DND-41 (cell line): ENCODE measurements around the gene ALDH3B1.

ENCODE experiments used
- ATAC-seq: fragments of 200-7000 bp; cut with Tn5 transposase; 3 replicates; pipeline ENCODE4 v1.9.1; 2021; ENCODE audit warnings: low read depth; ENCODE audit not compliant: insufficient read depth
- DNase-seq: peaks from one replicate; pipeline ENCODE4 v3.0.0-alpha.2; 2020
- H2AFZ ChIP-seq: 2 replicates; pipeline ENCODE4 v1.6.0; 2012; ENCODE audit warnings: low read depth, low read length
- H3K27ac ChIP-seq: 2 replicates; pipeline ENCODE4 v1.5.1; 2012; ENCODE audit warnings: low read length, inconsistent platforms
- H3K27me3 ChIP-seq: fragments of 200-600 bp; sonication (generic); 2 replicates; pipeline ENCODE4 v1.6.0; 2012; ENCODE audit warnings: low read length, mild to moderate bottlenecking, inconsistent platforms; ENCODE audit not compliant: insufficient read depth, poor library complexity
- H3K36me3 ChIP-seq: 2 replicates; pipeline ENCODE4 v1.5.1; 2012; ENCODE audit warnings: low read length, inconsistent platforms; ENCODE audit not compliant: insufficient read depth
- H3K4me1 ChIP-seq: 2 replicates; pipeline ENCODE4 v1.5.1; 2012; ENCODE audit warnings: mild to moderate bottlenecking, low read length; ENCODE audit not compliant: insufficient read depth
- H3K4me2 ChIP-seq: 2 replicates; pipeline ENCODE4 v1.6.0; 2012; ENCODE audit warnings: mild to moderate bottlenecking, moderate library complexity, low read length, inconsistent platforms; ENCODE audit not compliant: insufficient read depth
- H3K4me3 ChIP-seq, 2 experiments: fragments of 200-600 bp in 1 of 2; shearing (Covaris generic) in 1 of 2; 2 replicates each; pipeline ENCODE4 v1.5.1; 2012 to 2016; ENCODE audit warnings: inconsistent platforms in 2 of 2, low read length in 2 of 2, mild to moderate bottlenecking in 2 of 2, low read depth in 1 of 2, moderate library complexity in 1 of 2
- H3K79me2 ChIP-seq: 2 replicates; pipeline ENCODE4 v1.6.0; 2012; ENCODE audit warnings: low read length, inconsistent platforms; ENCODE audit not compliant: insufficient read depth
- H3K9ac ChIP-seq: 2 replicates; pipeline ENCODE4 v1.6.0; 2012; ENCODE audit warnings: low read depth, mild to moderate bottlenecking, inconsistent platforms, low read length, moderate library complexity
- H3K9me3 ChIP-seq: 2 replicates; pipeline ENCODE4 v1.5.1; 2012; ENCODE audit warnings: low read length, moderate library complexity, mild to moderate bottlenecking, inconsistent platforms; ENCODE audit not compliant: insufficient read depth, severe bottlenecking
- H4K20me1 ChIP-seq: 2 replicates; pipeline ENCODE4 v1.6.0; 2012; ENCODE audit warnings: low read length; ENCODE audit not compliant: insufficient read depth
- EZH2 ChIP-seq: IDR thresholded peaks from 3 replicates; pipeline ENCODE4 v1.6.1; 2012; ENCODE audit warnings: borderline replicate concordance, low read depth, mild to moderate bottlenecking, moderate library complexity, low read length, inconsistent platforms; ENCODE audit not compliant: severe bottlenecking
- TF ChIP-seq, protein P1 (sequence below): IDR thresholded peaks from 2 replicates; pipeline ENCODE4 v1.5.1; 2012; ENCODE audit warnings: borderline replicate concordance, low read length, moderate library complexity, mild to moderate bottlenecking; ENCODE audit not compliant: poor library complexity, severe bottlenecking; ENCODE audit errors: extremely low read depth

The ALDH3B1 gene

DNA sequence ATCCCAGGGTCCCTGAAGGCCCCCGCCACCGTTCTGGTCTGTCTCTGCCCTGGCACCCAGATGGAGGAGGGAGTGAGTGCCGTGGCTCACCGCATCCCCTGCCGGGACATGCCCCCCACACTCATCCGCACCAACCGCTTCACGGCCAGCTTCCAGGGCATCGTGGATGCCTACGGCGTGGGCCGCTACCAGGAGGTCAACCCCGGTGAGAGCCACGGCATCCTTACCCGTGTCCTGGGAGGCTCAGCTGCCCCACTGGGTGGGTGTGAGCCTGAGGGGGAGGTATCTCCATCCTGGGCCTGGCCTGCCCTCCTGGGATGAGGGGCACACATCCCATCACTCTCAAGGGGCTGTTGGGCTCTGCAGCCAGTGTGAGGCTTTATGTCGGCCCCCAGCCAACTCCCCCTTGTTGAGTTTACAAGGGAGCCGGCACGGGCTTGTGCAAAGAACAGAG is 34.8 kb downstream of the ALDH3B1 start:
- Histone ChIP-seq H3K27me3 (no peaks in the 10 kb centered on the region), H2AFZ (no peak overlapping the region), H3K9ac (no peak overlapping the region), H3K9me3 (no peaks in the 10 kb centered on the region), H3K4me1 (peaks cover 9% of the 10 kb centered on the region), H3K4me3 (no peak overlapping the region), H3K27ac (no peak overlapping the region), H4K20me1 (no peaks in the 10 kb centered on the region), H3K4me2 (no peak overlapping the region), H3K36me3 (no peaks in the 10 kb centered on the region), H3K79me2 (no peaks in the 10 kb centered on the region)
- ATAC-seq: no peak
- TF ChIP-seq, protein P1, sequence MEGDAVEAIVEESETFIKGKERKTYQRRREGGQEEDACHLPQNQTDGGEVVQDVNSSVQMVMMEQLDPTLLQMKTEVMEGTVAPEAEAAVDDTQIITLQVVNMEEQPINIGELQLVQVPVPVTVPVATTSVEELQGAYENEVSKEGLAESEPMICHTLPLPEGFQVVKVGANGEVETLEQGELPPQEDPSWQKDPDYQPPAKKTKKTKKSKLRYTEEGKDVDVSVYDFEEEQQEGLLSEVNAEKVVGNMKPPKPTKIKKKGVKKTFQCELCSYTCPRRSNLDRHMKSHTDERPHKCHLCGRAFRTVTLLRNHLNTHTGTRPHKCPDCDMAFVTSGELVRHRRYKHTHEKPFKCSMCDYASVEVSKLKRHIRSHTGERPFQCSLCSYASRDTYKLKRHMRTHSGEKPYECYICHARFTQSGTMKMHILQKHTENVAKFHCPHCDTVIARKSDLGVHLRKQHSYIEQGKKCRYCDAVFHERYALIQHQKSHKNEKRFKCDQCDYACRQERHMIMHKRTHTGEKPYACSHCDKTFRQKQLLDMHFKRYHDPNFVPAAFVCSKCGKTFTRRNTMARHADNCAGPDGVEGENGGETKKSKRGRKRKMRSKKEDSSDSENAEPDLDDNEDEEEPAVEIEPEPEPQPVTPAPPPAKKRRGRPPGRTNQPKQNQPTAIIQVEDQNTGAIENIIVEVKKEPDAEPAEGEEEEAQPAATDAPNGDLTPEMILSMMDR: no peak
- no peak for TF ChIP-seq EZH2
- no peak for DNase-seq

DNA sequence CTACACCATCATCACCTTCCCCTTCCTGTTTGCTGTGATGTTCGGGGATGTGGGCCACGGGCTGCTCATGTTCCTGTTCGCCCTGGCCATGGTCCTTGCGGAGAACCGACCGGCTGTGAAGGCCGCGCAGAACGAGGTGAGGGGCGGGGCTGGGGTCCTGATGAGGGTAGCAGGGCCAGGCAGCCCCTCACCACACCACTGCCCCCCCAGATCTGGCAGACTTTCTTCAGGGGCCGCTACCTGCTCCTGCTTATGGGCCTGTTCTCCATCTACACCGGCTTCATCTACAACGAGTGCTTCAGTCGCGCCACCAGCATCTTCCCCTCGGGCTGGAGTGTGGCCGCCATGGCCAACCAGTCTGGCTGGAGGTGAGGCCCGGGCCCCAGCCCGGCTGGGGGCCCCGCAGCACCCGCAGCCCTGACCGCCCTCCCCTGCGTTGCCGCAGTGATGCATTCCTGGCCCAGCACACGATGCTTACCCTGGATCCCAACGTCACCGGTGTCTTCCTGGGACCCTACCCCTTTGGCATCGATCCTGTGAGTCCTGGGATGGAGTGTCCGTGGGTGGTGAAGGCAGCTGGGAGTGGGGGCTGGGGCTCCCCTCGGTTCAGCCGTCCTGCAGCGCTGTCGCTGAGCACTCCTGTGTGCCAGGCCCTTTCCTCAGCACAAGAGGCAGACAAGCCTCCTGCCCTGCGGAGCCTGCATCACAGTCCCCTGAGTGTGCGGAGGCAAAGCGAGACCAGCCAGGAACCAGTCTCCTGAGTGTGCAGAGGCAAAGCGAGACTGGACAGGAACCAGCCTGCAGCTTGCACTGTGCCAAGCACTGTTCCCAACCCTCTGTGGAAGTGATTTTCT is 37.5 kb downstream of the ALDH3B1 start:
- Histone ChIP-seq H4K20me1 (no peaks in the 10 kb centered on the region), H3K9me3 (no peaks in the 10 kb centered on the region), H3K4me2 (no peak overlapping the region), H3K27ac (no peak overlapping the region), H2AFZ (no peak overlapping the region), H3K9ac (no peak overlapping the region), H3K27me3 (no peaks in the 10 kb centered on the region), H3K4me1 (no peaks in the 10 kb centered on the region), H3K36me3 (no peaks in the 10 kb centered on the region), H3K4me3 (no peak overlapping the region), H3K79me2 (no peaks in the 10 kb centered on the region)
- DNase-seq: no peak
- TF ChIP-seq EZH2: no peak
- TF ChIP-seq, protein P1: no peak
- no peak for ATAC-seq

DNA sequence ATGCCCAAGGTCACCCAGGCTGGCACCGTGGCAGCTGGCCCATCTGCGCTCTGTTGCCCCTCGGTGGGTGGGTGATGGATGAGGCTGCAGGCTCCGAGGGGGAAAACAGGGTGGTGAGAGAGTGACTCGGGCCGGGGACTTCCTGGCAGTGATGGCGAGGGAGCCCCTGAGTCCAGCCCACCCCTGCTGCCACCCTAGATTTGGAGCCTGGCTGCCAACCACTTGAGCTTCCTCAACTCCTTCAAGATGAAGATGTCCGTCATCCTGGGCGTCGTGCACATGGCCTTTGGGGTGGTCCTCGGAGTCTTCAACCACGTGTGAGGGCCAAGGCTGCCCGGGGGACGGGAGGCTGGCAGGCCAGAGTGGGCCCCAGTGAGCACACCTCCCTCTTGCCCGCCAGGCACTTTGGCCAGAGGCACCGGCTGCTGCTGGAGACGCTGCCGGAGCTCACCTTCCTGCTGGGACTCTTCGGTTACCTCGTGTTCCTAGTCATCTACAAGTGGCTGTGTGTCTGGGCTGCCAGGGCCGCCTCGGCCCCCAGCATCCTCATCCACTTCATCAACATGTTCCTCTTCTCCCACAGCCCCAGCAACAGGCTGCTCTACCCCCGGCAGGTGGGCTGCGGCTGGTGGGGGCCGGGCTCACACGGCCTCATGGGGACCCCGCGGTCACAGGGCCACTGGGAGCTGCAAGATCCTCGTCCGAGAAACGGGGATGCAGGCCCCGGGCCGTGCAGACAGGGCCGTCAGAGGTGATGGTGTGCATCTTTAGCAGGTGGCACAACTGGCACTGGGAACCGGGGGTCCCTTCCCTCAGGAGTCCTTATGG is 38.8 kb downstream of the ALDH3B1 start:
- no peak overlapping the region for H3K9ac ChIP-seq
- H3K4me1 ChIP-seq: no peaks in the 10 kb centered on the region
- ATAC-seq (no peak), DNase-seq (no peak)
- H3K4me2 ChIP-seq: no peak overlapping the region
- TF ChIP-seq EZH2: no peak
- H3K4me3 ChIP-seq: no peak overlapping the region
- H3K27ac ChIP-seq: no peak overlapping the region
- no peak overlapping the region for H2AFZ ChIP-seq
- no peaks in the 10 kb centered on the region for H3K36me3 ChIP-seq
- H3K79me2 ChIP-seq: no peaks in the 10 kb centered on the region
- no peaks in the 10 kb centered on the region for H3K9me3 ChIP-seq
- H3K27me3 ChIP-seq: no peaks in the 10 kb centered on the region
- no peaks in the 10 kb centered on the region for H4K20me1 ChIP-seq
